ENCODE measurements around the gene MACROD1. TPM values are rescaled to one million over a fixed set of nuclear protein-coding genes. Genes with fewer than 3 reads are reported as not detected.

MACROD1 gene
- total and polyA plus RNA-seq, 9 of the 15 experiments (the other 6 are each of a cell fraction or from before 2014, with no cell fraction given) = 1.1 to 60.0 (median 26.4) TPM

DNA sequence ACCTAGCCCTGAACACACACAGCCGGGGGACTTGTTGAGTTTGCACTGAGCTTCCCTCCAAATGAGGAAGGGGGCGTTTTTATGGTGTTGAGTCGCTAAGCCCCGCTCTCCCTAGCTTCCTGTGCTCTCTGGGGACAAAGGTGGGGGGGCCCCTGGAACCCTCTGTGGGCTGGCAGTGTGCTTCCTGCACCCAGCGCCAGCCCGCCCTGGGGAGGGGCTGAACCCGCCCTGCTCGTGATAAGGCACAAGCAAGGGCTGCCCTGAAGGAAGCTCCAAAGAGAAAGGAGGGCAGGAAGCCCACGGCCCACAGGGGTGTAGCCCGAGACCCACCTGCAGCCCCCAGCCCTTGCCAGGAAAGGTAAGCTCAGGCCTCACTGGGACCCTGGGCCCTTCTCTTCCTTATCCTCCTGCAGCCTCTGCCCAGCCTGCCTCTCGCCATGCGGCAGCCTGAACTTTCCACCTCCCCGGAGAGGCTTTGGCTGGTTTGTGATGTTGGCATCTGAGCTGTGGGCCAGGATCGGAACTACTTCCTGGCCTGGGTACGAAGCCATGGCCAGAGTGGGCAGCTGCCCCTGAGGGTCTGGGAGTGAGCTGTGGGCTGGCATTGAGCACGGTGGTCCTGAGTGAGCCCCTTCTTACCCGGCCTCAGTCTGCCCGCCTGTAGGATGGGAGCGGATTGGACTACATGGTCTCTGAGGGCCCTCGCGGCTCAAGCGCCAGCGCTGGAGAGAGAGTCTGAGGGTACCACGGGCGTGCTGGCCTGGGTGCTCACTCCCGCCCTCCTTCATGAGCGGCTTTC is 40.7 kb upstream of the MACROD1 start, which contains the start of gene FERMT3 (continued):
- TF ChIP-seq MGA (IDR thresholded peaks at IDR 0.05) (0 out of 2 replicates have a peak, but pooled peaks have one; percentile 17), L3MBTL2 (IDR thresholded peaks at IDR 0.05) (0 out of 2 replicates have a peak, but pooled peaks have one; percentile 12), ZNF764 (CRISPR knock-in tag; IDR thresholded peaks at IDR 0.05; ENCODE audit: low read depth) (no peak), GMEB1 (CRISPR knock-in tag; IDR thresholded peaks at IDR 0.05) (no peak; the same call in 1 of the 2 replicates), RBFOX2 (IDR thresholded peaks at IDR 0.05; ENCODE audit: low read depth, low read length) (peak; percentile 93), CSDE1 (IDR thresholded peaks at IDR 0.05) (no peak; a peak in 1 of 4 replicates), FOS (IDR thresholded peaks at IDR 0.05; ENCODE audit: extremely low read depth, insufficient read length) (no peak), MBD2 (IDR thresholded peaks at IDR 0.05; ENCODE audit: borderline replicate concordance, low read depth) (peak; percentile 55), TBL1XR1 (IDR thresholded peaks at IDR 0.05; ENCODE audit: low read length in 2 of 2) (peak in 1 of 2 experiments; percentile 38; a peak in 1 of 4 replicates), SIX5 (IDR thresholded peaks at IDR 0.05; ENCODE audit: borderline replicate concordance in 1 of 2, insufficient read depth in 1 of 2, low read depth in 1 of 2, low read length in 2 of 2) (no peak), SMAD2 (IDR thresholded peaks at IDR 0.05; ENCODE audit: low read depth, low read length) (no peak), SREBF2 (CRISPR knock-in tag; IDR thresholded peaks at IDR 0.05) (0 out of 2 replicates have a peak, but pooled peaks have one; percentile 79)
- TF ChIP-seq, protein P1, sequence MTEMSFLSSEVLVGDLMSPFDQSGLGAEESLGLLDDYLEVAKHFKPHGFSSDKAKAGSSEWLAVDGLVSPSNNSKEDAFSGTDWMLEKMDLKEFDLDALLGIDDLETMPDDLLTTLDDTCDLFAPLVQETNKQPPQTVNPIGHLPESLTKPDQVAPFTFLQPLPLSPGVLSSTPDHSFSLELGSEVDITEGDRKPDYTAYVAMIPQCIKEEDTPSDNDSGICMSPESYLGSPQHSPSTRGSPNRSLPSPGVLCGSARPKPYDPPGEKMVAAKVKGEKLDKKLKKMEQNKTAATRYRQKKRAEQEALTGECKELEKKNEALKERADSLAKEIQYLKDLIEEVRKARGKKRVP (CRISPR knock-in tag; IDR thresholded peaks at IDR 0.05) = peak; percentile 7; the same call in 1 of the 2 replicates
